GM23338 (cell line): ENCODE results near the gene PLEKHA7. TPM values are rescaled to one million over a fixed set of nuclear protein-coding genes. Genes with fewer than 3 reads are reported as not detected.

Source experiments
- ETS1 ChIP-seq: IDR thresholded peaks from 2 replicates; pipeline ENCODE4 v1.6.1; 2016; ENCODE audit warnings: antibody characterized with exemption
- EZH2 ChIP-seq: fragments of 200-600 bp; sonication (generic); IDR thresholded peaks from one replicate; pipeline ENCODE4 v1.8.0; 2017; ENCODE audit warnings: antibody characterized with exemption, mild to moderate bottlenecking, low read depth; ENCODE audit not compliant: unreplicated experiment
- EZH2phosphoT487 ChIP-seq: fragments of 200-600 bp; sonication (generic); IDR thresholded peaks from one replicate; pipeline ENCODE4 v1.8.1; 2018; ENCODE audit warnings: antibody characterized with exemption; ENCODE audit not compliant: unreplicated experiment
- POLR2AphosphoS5 ChIP-seq: IDR thresholded peaks from 2 replicates; pipeline ENCODE4 v1.6.1; 2016; ENCODE audit warnings: antibody characterized with exemption, low read depth
- REST ChIP-seq: IDR thresholded peaks from one replicate; pipeline ENCODE4 v1.6.1; 2018; ENCODE audit warnings: antibody characterized with exemption; ENCODE audit not compliant: unreplicated experiment
- STAT1 ChIP-seq: IDR thresholded peaks from one replicate; pipeline ENCODE4 v1.6.1; 2016; ENCODE audit warnings: antibody characterized with exemption; ENCODE audit not compliant: unreplicated experiment
- ZNF331 ChIP-seq: fragments of 250-450 bp; sonication (Bioruptor Pico); IDR thresholded peaks from 2 replicates; pipeline ENCODE4 v1.5.0; 2020; ENCODE audit warnings: low read depth, mild to moderate bottlenecking, moderate library complexity
- ZNF462 ChIP-seq: fragments of 250-450 bp; sonication (Bioruptor Pico); IDR thresholded peaks from 2 replicates; pipeline ENCODE4 v1.5.0; 2020; ENCODE audit warnings: mild to moderate bottlenecking, moderate library complexity
- polyA plus RNA-seq: library from polyadenylated mRNA; unstranded; fragments of >200 nt; fragmentation: Nextera tagmentation; extraction: Ambion mirVana; gene quantifications from 2 replicates; pipeline ENCODE4 v1.2.1, GENCODE V29; 2016
- total RNA-seq: library from RNA; depleted of rRNA; stranded (reverse); fragments of >200 nt; shearing (Covaris generic); gene quantifications from 2 replicates; pipeline ENCODE4 v1.2.3, GENCODE V29; 2014

Gene PLEKHA7
- total and polyA plus RNA-seq, 2 experiments from 2014 or later = 9.7 to 15.8 TPM

- no peak for TF ChIP-seq ZNF462 (CRISPR knock-in tag)
- TF ChIP-seq EZH2phosphoT487 = no peak
- TF ChIP-seq STAT1 = no peak
- TF ChIP-seq ETS1 = no peak
- no peak for TF ChIP-seq POLR2AphosphoS5
- TF ChIP-seq EZH2 = no peak
- no peak for TF ChIP-seq ZNF331
- no peak for TF ChIP-seq REST
These were observed 11.7 kb downstream of the PLEKHA7 start (continued) for GRCh38 chr11:17002543-17002942.
